GM12891 (cell line): ENCODE results near the gene CCDC88A.

Source experiments
- DNase-seq: peaks from one replicate; pipeline ENCODE4 v3.0.0; 2011; ENCODE audit warnings: low spot score; ENCODE audit not compliant: insufficient read length
- FAIRE-seq: peaks from 2 replicates; lab custom pipeline; 2011; peaks lifted over from hg19 to GRCh38; lab: Jason Lieb, UNC
- PAX5 ChIP-seq: IDR thresholded peaks from 2 replicates; pipeline ENCODE4 v1.6.1; 2011; ENCODE audit warnings: low read length, moderate library complexity, mild to moderate bottlenecking; ENCODE audit not compliant: insufficient read depth, severe bottlenecking
- POLR2A ChIP-seq: IDR thresholded peaks from 2 replicates; pipeline ENCODE4 v1.6.1; 2011; ENCODE audit warnings: low read depth, low read length, control low read depth
- POLR2AphosphoS5 ChIP-seq: IDR thresholded peaks from 2 replicates; pipeline ENCODE4 v1.6.1; 2011; ENCODE audit warnings: low read depth, low read length, control low read depth
- POU2F2 ChIP-seq: IDR thresholded peaks from 2 replicates; pipeline ENCODE4 v1.6.1; 2011; ENCODE audit warnings: low read depth, mild to moderate bottlenecking, control low read depth, low read length, moderate library complexity
- SPI1 ChIP-seq: IDR thresholded peaks from 2 replicates; pipeline ENCODE4 v1.6.1; 2011; ENCODE audit warnings: low read depth, low read length, control low read depth
- TAF1 ChIP-seq: IDR thresholded peaks from 2 replicates; pipeline ENCODE4 v1.6.1; 2011; ENCODE audit warnings: low read depth, low read length, control low read depth

Gene CCDC88A

DNA sequence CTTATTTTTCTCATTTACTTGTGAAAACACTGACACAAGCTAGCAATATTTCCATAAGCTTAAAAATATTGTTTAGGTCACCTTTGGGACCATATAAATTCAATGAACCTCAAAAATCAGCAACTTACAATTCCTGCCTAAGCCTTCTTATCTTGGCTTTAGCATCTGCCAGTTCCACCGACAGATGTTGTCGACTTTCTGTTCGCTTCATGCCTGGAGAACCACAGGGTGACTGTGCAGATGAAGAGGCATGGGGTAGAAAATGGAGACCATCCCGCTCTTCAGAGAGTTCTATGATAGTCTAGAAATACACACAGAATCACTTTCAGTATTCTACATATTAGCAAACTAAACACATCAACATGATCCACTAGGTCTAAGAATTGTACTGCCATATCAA is 64.2 kb downstream of the CCDC88A start:
- FAIRE-seq (no peak), DNase-seq (no peak)
- TF ChIP-seq PAX5 (no peak), POU2F2 (no peak), POLR2A (no peak), TAF1 (no peak), POLR2AphosphoS5 (no peak), SPI1 (no peak)

DNA sequence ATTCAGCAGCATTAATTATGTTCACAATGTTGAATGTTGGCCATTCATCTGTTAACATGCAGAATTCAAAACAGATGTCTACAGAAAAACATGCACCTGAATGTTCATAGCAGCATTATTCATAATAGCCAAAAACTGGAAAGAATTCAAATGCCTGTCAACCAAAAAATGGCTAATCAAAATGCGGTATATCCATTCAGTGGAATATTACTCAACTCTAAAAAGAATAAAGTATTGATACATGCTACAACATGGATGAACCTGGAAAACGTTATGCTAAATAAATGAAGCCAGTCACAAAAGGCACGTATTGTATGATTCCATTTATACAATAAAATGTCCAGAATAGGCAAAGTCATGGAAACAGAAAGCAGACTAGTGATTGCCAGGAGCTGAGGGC is 68.0 kb downstream of the CCDC88A start:
- TF ChIP-seq POLR2A (no peak), PAX5 (no peak), POLR2AphosphoS5 (no peak), SPI1 (no peak), TAF1 (no peak), POU2F2 (no peak)
- DNase-seq, result no peak
- FAIRE-seq, result no peak

DNA sequence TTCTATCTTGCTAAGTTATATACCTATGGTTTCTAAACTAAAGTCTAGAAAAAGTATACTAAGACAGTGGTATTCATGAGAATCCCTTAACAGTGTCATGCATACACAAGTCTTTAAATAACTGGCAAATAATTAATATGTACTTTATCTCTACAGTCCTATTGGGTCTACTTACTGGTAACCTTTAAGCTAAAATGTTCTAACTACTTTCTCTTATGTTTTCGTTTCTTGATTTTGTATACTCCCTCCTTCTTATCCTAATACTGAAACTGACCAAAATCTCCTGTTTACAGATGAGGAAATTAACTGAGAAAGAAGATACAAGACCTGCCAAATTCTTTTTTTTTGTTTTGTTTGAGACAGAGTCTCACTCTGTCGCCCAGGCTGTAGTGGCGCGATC is 74.6 kb downstream of the CCDC88A start:
- DNase-seq (no peak), FAIRE-seq (no peak)
- no peak for TF ChIP-seq POU2F2
- TF ChIP-seq POLR2A, result no peak
- TF ChIP-seq PAX5, result no peak
- TF ChIP-seq SPI1, result no peak
- TF ChIP-seq TAF1, result no peak
- TF ChIP-seq POLR2AphosphoS5, result no peak

DNA sequence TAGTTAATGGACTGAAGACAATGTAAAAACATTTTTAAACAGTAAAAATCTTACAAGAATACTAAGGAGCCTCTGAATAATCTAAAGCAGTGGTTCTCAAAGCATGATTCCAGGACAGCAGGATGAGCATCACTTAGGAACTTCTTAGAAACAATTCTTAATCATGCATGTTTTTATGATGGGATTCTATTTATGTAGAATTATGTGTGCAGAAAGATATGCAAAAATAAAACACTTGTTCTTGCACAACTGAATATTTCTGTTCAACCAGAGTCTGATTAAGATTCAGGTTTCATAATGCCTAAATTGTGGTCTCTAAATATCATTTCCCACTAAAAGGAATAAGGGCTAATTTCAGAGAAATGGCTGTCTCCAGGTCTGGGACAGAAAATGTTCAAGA is 81.4 kb downstream of the CCDC88A start:
- no peak for DNase-seq
- TF ChIP-seq PAX5 (no peak), SPI1 (no peak), POLR2AphosphoS5 (no peak), POLR2A (no peak), TAF1 (no peak), POU2F2 (no peak)
- no peak for FAIRE-seq

DNA sequence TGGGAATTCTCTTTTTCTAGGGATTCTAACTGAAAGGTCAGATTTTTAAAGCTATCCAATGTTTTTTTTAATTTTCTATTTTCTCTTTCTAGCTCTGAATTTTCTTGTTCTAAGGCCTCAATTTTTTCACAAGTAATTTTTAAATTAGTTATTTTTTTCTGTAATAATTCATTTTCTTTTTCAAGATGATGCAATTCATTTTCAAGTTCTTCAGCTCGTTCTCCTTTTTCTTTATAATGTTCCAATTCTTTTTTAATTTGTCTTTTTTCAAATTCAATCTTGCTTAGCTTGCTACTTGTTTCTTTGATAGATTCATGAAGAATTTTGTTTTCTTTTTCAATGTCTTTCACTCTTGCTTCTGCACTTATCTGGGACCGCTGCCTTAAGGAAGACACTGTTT is 84.9 kb downstream of the CCDC88A start:
- no peak for FAIRE-seq

DNA sequence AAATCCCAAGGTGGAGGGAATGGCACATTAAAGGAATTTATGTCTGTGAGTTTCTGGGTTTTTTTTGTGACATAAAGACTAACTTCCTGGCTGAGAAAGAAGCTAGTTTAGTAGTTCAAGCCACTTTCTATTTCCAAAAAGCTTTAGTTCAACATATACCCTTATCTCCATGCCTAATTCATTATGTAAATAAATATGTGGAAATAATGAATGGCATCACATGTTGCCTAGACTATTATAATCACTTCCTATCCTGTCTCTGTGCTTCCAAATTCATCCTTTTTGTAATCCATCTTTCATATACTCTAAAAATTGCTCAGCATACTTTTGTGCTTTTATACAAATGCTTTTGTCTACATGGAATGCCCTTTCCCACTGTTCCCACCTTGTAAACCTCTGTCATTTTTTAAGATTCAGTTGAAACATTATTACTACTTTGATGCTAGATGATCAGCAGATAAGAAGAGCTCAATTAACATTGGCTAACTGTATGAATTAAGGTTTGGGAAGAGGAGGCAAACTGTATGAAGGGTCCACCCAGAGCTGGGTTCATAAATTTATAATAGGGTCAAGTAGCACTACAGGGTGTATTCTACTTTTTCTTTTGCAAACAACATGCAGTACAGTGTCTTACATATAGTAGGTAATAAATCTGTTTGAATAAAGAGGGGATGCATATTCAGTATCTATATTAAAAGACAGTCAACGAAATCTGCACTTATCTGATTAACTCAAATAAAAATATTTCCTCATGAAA is 88.9 kb downstream of the CCDC88A start:
- TF ChIP-seq POLR2A (no peak), TAF1 (no peak), POLR2AphosphoS5 (no peak), POU2F2 (no peak), SPI1 (no peak)
- FAIRE-seq, result no peak
- DNase-seq, result no peak

More for the DNA sequence above, 84.9 kb downstream of the CCDC88A start:
- no peak for TF ChIP-seq POLR2AphosphoS5
- TF ChIP-seq POU2F2, result no peak
- no peak for DNase-seq

DNA sequence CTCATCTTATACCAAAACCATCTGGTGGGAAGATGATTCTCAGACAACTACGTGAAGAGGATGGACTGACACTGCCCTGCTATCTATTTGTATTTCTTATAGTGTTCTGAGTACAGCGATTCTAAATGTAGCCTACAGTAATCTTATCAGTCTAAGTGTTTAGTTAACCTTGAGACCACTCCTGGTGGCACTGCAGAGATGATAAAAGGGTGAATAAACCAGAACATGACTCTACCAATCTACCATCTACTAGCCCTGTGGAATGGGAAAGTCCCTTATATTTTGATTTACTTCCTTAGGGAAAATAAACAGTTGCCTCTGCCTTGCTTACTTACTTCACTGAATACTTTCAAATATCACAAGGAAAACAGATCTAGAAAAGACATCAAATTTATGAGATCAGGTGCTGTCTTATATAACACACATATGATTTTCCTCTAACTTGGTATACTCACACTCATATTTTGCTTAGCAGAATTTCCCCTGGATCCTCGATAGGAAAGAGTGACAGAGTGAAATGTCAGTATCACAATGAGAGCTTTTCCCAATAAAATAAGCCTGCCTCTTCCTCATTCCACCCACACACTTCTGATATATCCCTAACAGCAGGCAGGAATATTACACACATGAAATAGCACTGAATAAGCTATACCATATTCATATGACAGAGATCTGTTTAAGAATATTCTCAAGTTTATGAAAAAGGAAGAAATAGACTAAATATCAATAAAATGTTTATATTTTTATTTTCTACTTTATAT is 92.0 kb downstream of the CCDC88A start:
- no peak for TF ChIP-seq PAX5
- no peak for TF ChIP-seq POU2F2
- no peak for DNase-seq
- no peak for FAIRE-seq

DNA sequence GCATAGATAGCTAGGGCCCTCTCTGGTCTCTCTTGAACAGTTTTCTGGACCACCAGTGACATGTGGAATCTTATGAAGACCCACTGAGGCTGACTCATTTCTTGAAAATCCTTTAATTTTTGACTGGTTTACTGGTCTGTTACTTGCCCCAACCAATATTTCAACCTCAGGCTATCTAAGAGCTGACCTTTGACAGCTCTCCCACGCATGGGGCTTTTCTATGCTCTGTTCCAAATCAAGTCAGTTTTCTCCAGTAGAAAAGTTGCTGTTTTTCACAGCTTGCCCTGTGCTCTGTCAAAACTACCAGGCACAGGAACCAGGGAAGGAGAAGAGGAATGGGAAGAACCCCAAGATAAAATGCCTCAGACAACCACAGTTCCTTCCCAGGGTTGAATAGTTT is 104.7 kb downstream of the CCDC88A start:
- TF ChIP-seq POU2F2 (no peak), POLR2AphosphoS5 (no peak), TAF1 (no peak), POLR2A (no peak), SPI1 (no peak), PAX5 (no peak)
- FAIRE-seq (no peak), DNase-seq (no peak)

DNA sequence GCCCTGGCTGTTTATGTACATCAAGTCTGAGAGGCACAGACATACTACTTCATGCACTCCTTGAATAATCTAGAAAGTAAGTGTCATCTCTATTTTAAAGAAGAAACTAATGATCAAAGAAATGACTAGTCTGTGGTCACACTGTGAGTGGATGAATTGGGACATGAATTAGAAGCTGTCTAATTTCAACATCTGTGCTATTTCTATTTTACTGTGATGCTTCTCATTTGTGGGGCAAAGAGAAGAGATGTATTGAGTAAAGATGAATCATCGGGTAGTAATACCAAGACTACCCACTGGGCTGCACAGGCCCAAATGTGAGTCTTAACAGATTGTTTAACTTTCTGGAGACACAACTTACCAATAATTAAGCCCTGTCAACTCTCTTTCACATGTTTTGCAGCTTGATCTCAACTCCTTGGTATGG is 108.2 kb downstream of the CCDC88A start:
- TF ChIP-seq POLR2AphosphoS5, result no peak
- TF ChIP-seq TAF1, result no peak
- no peak for TF ChIP-seq POLR2A
- no peak for TF ChIP-seq POU2F2
- no peak for TF ChIP-seq PAX5
- no peak for TF ChIP-seq SPI1
- peak; percentile 88 for FAIRE-seq
- DNase-seq, result peak; percentile 6

DNA sequence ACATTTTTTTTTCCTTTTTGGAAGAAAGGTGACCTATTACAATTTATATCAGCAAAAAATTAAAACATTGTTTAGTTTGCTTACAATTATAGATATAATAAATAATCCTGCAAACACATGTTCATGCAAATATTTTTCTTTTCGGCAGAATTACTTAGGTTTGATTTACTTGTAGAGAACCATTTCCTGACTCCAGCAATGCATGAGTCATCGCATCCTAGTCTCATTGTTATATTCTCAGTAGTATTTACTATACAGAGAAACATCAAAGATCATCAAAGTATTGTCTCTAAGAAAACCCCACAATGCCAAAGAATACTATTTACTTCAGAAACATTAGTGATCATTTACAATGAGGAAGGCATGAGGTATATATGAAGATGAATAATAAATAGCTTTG is 110.2 kb downstream of the CCDC88A start:
- DNase-seq (no peak), FAIRE-seq (no peak)
- TF ChIP-seq TAF1, result no peak
- TF ChIP-seq SPI1, result no peak
- TF ChIP-seq POLR2A, result no peak
- TF ChIP-seq POU2F2, result no peak
- no peak for TF ChIP-seq PAX5
- no peak for TF ChIP-seq POLR2AphosphoS5
